ENCODE measurements around the gene BCAS1. TPM values are rescaled to one million over a fixed set of nuclear protein-coding genes. Genes with fewer than 3 reads are reported as not detected.

Gene BCAS1
- total RNA-seq, 1 experiment from 2014 or later, result 3.1 TPM

GRCh38 chr20:54044156-54044555 is 26.2 kb downstream of the BCAS1 start:
- in situ Hi-C loops (cut with HindIII; ENCODE audit: low pct_unique_long_range_greater_than_20kb, low sequenced_read_pairs), result no loop called here
- no TSS peak for BruUV-seq (replicated peaks)
- ATAC-seq (0 out of 2 replicates have a peak, but pooled peaks have one; percentile 42), DNase-seq (ENCODE audit: low read depth, low spot score) (no peak)
- intact Hi-C loops (cut with micrococcal nuclease; ENCODE audit: unreplicated experiment), result no loop called here
- TF ChIP-seq, protein P1, sequence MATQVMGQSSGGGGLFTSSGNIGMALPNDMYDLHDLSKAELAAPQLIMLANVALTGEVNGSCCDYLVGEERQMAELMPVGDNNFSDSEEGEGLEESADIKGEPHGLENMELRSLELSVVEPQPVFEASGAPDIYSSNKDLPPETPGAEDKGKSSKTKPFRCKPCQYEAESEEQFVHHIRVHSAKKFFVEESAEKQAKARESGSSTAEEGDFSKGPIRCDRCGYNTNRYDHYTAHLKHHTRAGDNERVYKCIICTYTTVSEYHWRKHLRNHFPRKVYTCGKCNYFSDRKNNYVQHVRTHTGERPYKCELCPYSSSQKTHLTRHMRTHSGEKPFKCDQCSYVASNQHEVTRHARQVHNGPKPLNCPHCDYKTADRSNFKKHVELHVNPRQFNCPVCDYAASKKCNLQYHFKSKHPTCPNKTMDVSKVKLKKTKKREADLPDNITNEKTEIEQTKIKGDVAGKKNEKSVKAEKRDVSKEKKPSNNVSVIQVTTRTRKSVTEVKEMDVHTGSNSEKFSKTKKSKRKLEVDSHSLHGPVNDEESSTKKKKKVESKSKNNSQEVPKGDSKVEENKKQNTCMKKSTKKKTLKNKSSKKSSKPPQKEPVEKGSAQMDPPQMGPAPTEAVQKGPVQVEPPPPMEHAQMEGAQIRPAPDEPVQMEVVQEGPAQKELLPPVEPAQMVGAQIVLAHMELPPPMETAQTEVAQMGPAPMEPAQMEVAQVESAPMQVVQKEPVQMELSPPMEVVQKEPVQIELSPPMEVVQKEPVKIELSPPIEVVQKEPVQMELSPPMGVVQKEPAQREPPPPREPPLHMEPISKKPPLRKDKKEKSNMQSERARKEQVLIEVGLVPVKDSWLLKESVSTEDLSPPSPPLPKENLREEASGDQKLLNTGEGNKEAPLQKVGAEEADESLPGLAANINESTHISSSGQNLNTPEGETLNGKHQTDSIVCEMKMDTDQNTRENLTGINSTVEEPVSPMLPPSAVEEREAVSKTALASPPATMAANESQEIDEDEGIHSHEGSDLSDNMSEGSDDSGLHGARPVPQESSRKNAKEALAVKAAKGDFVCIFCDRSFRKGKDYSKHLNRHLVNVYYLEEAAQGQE (IDR thresholded peaks at IDR 0.05; ENCODE audit: insufficient read depth in 1 of 2, low read depth in 2 of 2, low read length in 1 of 2), result no peak
- H3K4me3 ChIP-seq (ENCODE audit: low read depth in 2 of 2, low read length in 2 of 2), result no peak overlapping the region
- ChIA-PET CTCF (no interaction called here), POLR2A (no interaction called here)
- H3K27me3 ChIP-seq (ENCODE audit: control insufficient read depth, insufficient read depth, low read length), result no peaks in the 10 kb centered on the region
- H3K36me3 ChIP-seq (ENCODE audit: control insufficient read depth, insufficient read depth, low read length), result no peaks in the 10 kb centered on the region
- no peaks in the 10 kb centered on the region for H3K4me1 ChIP-seq (ENCODE audit: control insufficient read depth, insufficient read depth, low read length)
- no peak overlapping the region for H3K27ac ChIP-seq (ENCODE audit: low read length)
- no peaks in the 10 kb centered on the region for H3K9me3 ChIP-seq (ENCODE audit: control insufficient read depth, insufficient read depth, low read depth, low read length)

DNA sequence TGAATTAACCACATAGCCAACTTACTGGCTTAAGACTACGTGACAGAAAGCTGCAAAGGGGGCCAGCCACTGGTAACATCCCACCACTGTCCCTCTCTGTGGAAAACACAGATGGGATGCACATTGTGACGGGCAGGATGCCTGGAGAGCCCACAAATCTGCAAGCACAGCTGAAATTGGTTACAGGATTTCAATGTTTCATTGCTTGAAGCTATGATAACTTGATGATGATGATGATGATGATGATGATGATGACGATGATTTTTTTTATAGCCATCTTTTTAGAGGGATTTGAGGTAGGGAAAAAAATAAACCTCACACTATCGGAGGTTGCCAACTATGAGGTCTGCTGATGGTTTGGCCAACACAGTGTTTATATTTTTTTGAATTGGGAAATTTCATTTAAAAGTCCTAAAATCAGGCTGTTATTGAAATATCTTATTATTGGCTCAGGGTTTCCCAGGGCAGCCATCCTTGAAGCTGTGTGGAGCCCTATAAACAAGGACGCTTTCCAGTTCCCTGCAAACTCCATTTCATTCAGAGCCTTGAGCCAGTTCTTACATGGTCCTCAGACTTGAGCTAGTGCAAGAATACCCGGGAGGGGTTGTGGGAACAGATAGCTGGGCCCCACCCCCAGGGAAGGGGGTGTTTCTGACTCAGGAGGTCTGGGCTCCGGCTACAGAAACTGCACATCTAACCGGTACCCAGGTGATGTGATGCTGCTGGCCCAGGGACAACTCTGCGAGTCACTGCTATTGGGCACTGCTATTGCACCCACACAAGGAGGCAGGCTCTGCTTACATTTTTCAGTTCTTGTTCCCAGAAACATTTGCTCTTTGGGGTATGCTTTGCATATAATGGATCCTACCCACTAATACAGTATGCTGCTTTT is 27.1 kb downstream of the BCAS1 start:
- ChIA-PET POLR2A (no interaction called here), CTCF (no interaction called here)
- H3K27ac ChIP-seq (ENCODE audit: low read length), result no peak overlapping the region; the same call in 1 of the 2 replicates
- no peak for TF ChIP-seq SIN3A (IDR thresholded peaks at IDR 0.05; ENCODE audit: borderline replicate concordance, insufficient read depth, low read depth, low read length)
- TF ChIP-seq, protein P1 (IDR thresholded peaks at IDR 0.05; ENCODE audit: insufficient read depth in 1 of 2, low read depth in 2 of 2, low read length in 1 of 2), result no peak
- no peak for TF ChIP-seq CTCF (IDR thresholded peaks at IDR 0.05)
- no peak for TF ChIP-seq TCF7L2 (IDR thresholded peaks at IDR 0.05; ENCODE audit: low read depth, low read length)
- TF ChIP-seq POLR2AphosphoS5 (IDR thresholded peaks at IDR 0.05; ENCODE audit: low read depth, low read length), result no peak
- H3K4me3 ChIP-seq (ENCODE audit: low read depth in 2 of 2, low read length in 2 of 2), result no peak overlapping the region
- no peaks in the 10 kb centered on the region for H3K9me3 ChIP-seq (ENCODE audit: control insufficient read depth, insufficient read depth, low read depth, low read length)
- ATAC-seq (no peak), DNase-seq (ENCODE audit: low read depth, low spot score) (no peak)
- intact Hi-C loops (cut with micrococcal nuclease; ENCODE audit: unreplicated experiment), result no loop called here
- no peaks in the 10 kb centered on the region for H3K36me3 ChIP-seq (ENCODE audit: control insufficient read depth, insufficient read depth, low read length)
- H3K4me1 ChIP-seq (ENCODE audit: control insufficient read depth, insufficient read depth, low read length), result no peaks in the 10 kb centered on the region
- in situ Hi-C loops (cut with HindIII; ENCODE audit: low pct_unique_long_range_greater_than_20kb, low sequenced_read_pairs), result no loop called here
- H3K27me3 ChIP-seq (ENCODE audit: control insufficient read depth, insufficient read depth, low read length), result no peaks in the 10 kb centered on the region; the same call in 1 of the 2 replicates
- no TSS peak for BruUV-seq (replicated peaks)

Data from Panc1 (cell line).